Stimulated activated CD4-positive, alpha-beta T cell treated with anti-CD3 and anti-CD28 coated beads, Interleukin-1b, Interleukin-23, amount 100 ng/mL, for 1 hour (primary cell): Measurements from ENCODE around the gene SAMD4B.

ENCODE experiments used
- DNase-seq, 2 donors: peaks; one replicate each; pipeline ENCODE4 v3.0.0-alpha.2; 2020; ENCODE audit warnings: low read depth in 2 of 2

SAMD4B gene

DNA sequence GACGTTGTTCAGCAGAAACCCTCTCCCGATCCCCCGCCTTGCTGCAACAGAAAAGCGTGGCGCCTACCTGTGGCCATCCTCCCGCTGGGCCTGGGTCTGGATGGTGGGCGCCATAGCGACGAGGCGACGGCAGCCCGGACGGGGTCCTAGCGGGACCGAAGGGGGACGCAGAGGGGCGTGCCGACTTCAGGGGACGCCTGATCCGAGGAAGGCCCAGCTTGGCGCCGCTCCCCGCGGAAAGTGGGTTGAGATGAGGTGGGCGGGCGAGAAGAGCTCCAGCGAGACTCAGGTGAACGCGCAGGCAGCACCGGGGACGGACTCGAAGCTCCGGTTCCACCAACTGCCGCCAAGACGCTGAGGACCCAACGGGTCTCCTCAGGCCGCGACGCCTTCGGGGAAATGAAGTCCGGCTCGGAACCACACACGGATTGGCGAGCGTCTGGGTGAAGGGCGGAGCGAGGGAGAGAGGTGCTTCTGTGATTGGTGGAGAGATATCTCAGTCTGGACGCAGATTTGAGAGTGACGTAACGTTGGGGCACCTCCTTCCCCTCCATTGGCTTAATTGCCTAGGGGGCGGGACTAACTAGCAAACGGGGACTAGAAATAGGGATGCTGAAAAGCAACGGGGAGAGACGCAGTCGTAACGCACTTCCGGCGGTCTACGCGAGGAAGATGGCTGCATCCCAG lies 48.7 kb downstream of the SAMD4B start, which contains the start of the genes MED29 and PAF1:
Gene MED29 (plus strand): TSS at position 628 of the 687 bp plus-strand sequence. CDS start 45 bp downstream, at position 673.
Gene PAF1 (minus strand): TSS at position 356 of the 687 bp plus-strand sequence. CDS start 242 bp downstream, at position 114.
- peak; percentile 77 to 93 for DNase-seq

DNA sequence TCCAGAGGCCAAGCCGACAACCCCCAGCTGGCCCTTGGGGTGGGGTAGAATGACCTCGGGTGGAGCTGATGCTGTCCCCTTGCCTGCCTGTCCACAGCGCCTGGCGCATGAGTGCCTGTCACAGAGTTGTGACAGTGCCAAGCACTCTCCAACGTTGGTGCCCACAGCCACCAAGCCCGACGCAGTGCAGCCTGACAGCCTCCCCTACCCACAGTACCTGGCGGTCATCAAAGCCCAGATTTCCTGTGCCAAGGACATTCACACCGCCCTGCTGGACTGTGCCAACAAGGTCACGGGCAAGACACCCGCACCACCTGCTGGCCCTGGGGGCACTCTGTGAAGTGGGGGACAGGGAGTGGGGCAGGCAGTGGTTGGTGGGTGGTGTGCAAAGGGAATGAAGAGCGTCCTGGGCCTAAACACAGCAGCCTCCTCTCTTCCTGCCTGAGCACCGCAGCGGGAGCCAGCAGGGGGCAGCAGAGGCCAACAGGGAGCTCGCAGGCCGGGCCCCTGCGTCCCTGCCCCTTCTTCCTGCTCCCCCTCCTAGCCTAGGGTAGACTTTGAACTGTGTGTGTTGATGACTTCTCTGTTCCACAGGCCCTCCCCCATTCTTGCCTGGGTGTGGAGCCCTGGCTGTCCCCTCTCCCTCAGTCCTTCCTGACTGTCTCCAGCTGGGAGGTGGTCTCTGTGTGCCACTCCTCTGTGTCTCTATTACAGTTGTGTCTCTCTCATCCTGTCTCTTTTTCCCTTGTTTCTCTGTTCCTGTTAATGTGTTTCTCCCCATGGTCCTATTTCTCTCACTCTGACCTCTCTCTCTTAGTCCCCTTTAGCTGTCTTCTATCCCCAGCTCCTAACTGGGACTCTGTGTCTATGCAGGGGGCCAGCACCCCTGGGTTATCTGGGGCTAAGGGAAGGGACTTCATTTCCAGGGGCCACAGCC lies 55.4 kb downstream of the SAMD4B start:
- peak; percentile 91 to 96 for DNase-seq

DNA sequence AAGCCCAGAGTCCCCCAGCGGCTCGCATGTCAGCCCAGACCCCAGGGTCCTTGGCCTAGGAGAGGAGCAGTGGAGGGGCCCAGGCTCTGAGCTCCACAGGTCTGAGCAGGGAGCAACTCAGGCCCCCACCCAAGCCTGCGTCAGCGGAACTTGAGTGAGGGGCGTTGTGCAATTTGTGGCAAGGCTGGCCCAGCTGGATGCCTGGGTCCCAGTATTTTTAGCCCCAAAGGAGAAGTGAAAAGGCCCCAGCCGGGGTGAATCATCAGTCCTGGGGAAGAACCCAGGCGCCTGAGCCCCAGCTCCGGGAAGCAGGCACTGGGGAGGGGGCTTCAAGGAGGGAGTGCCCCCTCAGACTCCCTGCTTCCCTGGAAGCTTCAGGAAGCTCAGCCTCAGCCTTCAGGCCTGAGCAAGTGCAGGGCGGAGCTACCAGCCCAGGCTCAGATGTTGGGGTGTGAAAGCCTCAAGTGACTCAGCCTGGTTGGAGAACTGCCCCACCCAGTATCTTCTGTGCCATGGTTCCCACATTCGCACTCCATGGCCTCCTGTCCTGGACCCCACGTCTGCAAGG lies 56.2 kb downstream of the SAMD4B start:
- DNase-seq: peak in 1 of 2 donors; percentile 23

DNA sequence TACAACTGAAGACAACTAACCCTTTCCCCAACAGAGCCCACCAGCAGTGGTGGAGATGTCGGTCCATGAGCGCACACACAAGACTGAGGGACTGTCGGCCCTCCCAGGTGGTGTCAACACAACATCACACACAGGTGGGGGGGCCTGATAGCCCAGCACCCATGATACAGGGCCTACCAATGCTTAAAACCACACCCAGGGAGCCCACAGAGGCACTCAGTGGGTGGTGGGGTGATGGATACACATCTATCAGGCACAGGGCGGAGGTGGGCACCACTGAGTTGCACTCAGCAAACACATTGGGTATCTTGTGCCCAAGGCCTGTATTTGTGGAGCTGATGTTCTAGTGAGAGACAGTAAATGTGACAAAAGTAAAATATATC lies 57.4 kb downstream of the SAMD4B start:
- DNase-seq: no peak

DNA sequence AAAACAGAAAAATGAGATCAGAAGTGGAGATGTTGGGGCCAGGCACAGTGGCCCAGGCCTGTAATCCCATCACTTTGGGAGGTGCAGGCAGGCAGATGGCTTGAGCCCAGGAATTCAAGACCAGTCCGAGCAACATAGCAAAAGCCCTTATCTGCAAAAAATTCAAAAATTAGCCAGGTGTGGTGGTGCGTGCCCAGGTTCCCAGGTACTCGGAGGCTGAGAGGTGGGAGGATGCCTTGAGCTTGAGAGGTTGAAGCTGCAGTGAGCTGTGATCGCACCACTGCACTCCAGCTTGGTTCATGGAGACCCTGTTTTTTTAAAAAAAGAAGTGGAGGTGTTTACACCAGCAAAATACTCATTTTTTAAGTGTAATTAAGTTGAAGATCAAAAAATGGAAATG lies 57.8 kb downstream of the SAMD4B start:
- DNase-seq: no peak

DNA sequence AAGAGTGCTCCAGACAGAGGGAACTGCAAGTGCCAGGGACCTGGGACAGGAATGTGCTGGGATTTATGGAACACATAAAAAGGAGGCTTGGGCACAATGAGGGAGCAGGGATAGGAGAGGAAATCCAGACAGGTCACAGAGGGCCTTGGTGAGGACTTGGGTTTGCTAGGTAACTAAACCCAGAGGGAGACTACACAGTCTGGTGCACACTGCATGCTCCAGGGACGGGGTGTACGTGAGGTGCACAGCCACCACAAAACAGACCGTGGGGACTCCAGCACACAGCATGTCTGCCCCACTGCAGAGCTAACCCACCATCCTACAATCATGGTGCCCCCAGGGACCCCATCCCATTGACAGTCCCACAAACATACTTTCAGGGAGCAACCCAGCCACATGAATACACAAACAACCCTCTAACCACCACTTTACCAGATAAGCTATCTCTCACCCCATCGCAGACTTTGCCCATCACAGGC lies 58.9 kb downstream of the SAMD4B start:
- DNase-seq: no peak

DNA sequence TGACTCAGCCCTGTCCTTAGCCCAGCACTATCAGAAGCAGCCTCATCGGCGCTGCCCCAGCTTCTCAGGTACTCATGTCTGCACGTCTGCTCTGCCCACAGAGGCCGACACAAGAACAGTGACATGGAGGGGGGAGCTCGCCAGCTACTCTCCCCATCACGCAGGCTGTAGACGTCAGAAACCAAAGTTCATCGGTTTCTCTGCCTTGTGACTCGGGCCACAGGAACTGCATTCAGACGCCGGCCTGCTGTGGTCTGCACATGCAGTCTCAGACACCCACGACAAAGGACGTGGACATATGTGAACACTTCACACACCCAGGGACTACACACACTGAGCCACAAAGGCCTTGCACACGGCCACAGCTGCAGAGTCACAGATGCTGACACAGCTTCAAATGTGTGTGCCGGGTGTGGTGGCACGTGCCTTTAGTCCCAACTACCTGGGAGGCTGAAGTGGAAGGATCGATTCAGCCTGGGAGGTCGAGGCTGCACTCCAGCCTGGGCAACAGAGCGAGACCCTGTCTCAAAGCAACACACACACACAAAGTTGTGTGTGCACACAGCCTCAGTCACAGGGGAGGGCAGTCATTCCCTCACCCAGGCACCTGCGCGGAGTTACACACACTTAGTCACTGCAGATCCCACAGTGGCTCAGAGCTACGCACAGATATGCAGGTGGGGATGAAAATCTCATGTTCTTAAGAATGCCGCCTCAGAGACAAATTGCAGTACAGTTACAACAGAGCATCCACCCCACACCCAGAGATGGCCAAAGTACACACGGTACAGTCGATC lies 59.5 kb downstream of the SAMD4B start:
- DNase-seq: peak in 1 of 2 donors; percentile 73

DNA sequence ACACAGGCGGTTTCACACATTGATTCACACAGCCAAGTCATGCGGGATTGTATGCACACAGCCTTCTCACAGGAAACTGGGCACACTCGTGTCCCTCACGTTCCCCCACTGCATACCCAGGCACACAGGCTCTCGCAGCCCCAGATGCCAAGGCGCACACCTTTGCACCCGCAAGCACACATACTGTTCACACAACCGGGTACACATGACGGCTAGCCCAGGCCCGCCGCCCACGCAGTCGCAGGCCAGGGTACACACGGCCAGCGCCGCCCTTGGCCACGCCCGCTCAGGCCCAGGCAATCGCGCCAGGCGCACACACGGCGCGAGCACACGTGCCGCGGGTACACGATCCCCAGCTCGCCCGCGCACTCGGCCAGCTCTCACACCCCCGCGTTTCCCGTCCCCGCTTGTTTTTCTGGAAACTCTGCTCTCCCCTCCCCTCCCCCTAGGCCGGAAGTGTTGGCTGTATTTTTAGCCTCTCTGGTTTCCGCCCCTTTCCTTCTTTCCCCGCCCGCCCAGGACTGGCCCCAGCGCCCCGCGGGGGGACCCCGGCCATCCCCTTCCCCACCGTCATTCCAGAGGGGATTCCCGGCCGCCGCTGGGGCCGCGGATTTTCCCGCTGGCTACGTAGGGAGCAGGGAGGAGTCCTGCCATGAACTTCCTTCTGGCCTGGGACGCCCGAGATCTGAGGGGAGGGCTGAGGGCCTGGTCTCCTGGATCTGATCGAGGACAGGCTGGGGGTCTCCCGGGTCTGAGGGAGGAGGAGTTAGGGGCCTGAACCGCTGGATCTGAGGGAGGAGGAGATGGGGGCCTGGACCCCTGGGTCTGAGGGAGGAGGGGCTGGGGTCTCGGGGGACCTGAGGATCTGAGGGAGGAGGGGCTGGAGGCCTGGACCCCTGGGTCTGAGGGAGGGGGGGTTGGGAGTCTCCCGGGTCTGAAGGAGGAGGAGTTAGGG lies 60.4 kb downstream of the SAMD4B start:
- peak; percentile 72 to 78 for DNase-seq

DNA sequence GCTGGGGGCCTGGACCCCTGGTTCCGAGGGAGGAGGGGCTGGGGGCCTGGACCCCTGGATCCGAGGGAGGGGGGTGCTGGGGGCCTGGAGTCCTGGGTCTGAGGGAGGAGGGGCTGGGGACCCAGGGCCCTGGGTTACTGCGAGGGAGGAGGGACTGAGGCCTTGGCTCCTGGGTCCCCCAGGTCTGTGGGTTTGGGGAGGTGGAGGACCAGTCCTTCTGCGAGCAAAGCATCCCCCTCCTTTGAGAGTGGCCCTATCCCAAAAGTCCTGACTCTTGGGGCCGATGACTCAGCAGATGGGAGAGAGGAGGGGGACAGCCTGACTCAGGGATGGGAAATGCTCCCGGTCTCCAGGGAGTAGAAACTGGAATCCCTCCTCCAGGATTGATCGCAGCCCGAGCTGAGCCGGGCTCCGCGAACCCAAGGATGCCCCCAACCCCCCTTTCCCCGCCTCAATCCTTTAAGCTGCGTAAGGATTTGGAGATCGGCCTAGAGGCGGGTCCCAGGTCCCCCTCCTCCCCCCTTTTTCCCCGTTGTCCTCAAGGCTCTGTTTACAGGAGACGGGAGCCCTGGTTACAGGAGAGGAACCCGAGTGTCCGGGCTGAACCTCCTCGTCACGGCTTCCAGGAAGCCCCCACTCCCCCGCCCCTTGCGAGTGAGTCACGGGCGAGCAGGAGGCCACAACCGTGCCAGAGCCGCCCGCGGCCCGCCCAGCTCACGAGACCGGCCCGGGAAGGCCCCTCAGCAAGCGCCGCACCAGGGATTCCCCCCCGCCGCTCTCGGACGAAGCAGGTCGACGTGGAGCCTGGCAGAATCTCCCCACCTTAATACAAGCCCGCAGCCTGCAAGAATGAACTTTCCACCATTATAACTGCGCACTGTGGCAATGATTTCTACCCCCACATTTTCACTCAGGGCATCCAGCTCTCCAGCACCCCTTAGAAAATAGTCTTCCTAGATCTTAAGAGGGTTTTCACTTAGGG lies 61.4 kb downstream of the SAMD4B start:
- DNase-seq: peak; percentile 94

DNA sequence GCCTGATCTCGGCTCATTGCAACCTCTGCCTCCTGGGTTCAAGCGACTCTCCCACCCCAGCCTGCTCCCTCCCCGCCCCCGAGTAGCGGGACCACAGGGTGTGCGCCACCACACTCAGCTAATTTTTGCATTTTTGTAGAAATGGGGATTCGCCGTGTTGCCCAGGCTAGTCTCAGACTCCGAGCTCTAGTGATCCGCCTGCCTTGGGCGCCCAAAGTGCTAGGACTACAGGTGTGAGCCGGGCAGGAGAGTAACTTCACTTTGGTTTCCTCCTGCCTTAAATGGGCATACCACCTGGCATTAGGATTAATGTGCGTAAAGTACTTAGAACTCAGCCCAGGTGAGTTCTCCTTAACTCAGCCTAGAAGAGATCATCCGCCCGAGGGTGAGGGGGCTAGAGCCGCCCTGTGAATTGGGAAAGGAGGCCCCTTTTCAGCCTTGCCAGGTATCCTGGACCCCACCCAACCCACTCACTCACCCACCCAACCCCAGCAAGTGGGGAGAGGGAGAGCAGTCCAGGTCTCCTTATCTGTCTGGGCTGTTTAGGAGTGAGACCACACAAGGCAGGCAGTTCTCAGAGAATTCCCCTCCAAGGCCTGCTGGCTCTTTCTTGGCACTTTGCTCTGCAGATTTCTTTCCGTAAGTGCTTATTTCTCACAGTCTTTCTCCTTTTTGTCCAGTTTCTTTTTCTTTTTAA lies 63.2 kb downstream of the SAMD4B start:
- DNase-seq: no peak

DNA sequence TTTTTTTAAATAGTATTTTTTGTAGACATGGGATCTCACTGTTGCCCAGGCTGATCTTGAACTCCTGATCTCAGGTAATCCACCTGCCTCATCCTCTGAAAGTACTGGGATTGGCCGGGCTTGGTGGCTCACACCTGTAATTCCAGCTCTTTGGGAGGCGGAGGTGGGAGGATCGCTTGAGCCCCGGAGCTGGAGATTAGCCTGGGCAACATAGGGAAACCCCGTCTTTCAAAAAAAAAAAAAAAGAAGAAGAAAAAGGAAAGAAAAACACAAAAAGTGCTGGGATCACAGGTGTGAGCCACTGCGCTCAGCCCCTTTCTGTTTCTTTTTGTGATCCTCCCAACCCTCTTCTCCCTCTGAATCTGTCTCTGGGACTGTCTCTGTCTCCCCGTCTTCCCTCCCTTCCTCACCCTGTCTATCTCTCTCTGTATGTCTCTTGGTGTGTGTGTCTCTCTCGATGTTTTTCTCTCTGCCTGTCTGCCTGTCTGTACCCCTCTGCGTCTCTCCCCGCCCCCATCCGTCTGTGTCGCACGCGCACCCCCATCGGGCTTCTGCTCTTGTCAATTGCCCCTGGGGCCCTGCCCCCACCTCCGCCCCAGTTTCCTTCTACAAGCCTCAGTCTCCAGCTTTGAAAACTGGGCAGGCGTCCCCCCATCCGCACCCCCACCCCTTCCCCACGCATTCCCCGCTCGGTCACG lies 63.9 kb downstream of the SAMD4B start:
- DNase-seq: peak; percentile 76 to 91

DNA sequence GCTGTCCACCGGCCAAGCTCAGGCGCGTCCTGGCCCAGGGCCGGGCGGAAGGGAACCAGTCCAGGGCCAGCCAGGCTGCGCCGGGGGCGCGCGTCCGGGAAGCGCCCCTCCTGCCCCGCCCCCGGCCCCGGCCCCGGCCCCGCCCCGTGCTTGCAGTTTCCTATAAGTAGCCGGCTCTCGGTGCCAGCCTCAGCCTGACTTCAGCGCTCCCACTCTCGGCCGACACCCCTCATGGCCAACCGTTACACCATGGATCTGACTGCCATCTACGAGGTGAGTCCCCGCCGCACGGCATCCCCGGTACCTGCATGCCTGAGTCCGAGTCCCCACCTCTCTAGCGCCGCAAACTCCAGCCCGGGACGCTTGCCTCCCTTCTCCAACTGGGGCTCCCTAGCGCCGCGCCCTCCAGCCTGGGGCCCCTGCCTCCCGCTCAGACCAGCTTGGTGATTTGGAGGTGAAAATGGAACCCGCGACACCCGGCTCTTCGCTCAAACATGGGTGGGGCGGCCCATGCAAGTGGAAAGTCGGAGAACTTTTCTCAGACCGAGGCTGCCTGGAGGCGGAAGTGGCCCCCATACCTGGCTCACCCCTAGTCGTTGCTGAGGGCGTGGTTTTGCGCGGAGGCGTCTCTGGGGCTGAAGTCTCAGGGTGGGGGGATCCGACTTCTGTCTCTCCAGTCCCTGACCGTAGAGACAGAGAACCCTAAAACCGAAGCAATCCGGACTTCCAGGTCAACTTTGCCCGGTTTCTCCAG lies 64.6 kb downstream of the SAMD4B start, which contains the start of gene ZFP36:
Gene ZFP36 (plus strand): TSS at position 192 of the 754 bp plus-strand sequence. CDS start 58 bp downstream, at position 250.
- DNase-seq: peak; percentile 81 to 87

DNA sequence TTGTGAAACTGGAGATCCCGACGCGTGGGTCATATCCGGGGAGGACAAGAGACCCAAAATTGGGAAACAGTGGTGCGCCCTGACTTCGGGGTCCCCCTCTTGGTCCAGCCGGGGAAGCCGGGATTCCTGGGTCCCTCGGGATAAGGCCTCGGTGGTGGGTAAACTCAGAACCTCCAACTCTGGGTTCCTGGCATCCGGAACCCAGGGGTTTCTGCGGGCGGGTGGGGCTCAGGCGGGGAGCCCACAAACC lies 65.1 kb downstream of the SAMD4B start:
- no peak for DNase-seq

DNA sequence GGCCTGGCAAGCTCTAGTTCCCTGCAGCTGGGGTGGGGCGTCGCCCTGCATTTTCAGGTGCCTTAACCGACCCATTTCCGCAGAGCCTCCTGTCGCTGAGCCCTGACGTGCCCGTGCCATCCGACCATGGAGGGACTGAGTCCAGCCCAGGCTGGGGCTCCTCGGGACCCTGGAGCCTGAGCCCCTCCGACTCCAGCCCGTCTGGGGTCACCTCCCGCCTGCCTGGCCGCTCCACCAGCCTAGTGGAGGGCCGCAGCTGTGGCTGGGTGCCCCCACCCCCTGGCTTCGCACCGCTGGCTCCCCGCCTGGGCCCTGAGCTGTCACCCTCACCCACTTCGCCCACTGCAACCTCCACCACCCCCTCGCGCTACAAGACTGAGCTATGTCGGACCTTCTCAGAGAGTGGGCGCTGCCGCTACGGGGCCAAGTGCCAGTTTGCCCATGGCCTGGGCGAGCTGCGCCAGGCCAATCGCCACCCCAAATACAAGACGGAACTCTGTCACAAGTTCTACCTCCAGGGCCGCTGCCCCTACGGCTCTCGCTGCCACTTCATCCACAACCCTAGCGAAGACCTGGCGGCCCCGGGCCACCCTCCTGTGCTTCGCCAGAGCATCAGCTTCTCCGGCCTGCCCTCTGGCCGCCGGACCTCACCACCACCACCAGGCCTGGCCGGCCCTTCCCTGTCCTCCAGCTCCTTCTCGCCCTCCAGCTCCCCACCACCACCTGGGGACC lies 65.6 kb downstream of the SAMD4B start:
- peak in 1 of 2 donors; percentile 37 for DNase-seq

DNA sequence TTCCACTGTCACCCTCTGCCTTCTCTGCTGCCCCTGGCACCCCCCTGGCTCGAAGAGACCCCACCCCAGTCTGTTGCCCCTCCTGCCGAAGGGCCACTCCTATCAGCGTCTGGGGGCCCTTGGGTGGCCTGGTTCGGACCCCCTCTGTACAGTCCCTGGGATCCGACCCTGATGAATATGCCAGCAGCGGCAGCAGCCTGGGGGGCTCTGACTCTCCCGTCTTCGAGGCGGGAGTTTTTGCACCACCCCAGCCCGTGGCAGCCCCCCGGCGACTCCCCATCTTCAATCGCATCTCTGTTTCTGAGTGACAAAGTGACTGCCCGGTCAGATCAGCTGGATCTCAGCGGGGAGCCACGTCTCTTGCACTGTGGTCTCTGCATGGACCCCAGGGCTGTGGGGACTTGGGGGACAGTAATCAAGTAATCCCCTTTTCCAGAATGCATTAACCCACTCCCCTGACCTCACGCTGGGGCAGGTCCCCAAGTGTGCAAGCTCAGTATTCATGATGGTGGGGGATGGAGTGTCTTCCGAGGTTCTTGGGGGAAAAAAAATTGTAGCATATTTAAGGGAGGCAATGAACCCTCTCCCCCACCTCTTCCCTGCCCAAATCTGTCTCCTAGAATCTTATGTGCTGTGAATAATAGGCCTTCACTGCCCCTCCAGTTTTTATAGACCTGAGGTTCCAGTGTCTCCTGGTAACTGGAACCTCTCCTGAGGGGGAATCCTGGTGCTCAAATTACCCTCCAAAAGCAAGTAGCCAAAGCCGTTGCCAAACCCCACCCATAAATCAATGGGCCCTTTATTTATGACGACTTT lies 66.4 kb downstream of the SAMD4B start:
- peak in 1 of 2 donors; percentile 19 for DNase-seq
